ENCODE data around the gene MYRIP.
"Not testable (repeated sequence)": the region's sequence is repeated elsewhere in the genome, so short reads cannot be mapped to it uniquely, and the experiment has no call there.

MYRIP gene

GRCh38 chr3:40083066-40083465 is 273.7 kb downstream of the MYRIP start:
- no peak for DNase-seq (ENCODE audit: low spot score)
- Mint-ChIP-seq H3K4me3 (no peak overlapping the region), H3K27ac (no peak overlapping the region), H3K9me3 (no peaks in the 10 kb centered on the region), H3K36me3 (ENCODE audit: low read depth) (no peaks in the 10 kb centered on the region), H3K27me3 (ENCODE audit: low read depth) (peaks cover 2% of the 10 kb centered on the region), H3K4me1 (ENCODE audit: low read depth) (no peaks in the 10 kb centered on the region)

- H3K9me3 Mint-ChIP-seq; H3K36me3 Mint-ChIP-seq (ENCODE audit: low read depth); H3K4me1 Mint-ChIP-seq (ENCODE audit: low read depth); H3K27ac Mint-ChIP-seq; H3K4me3 Mint-ChIP-seq; H3K27me3 Mint-ChIP-seq (ENCODE audit: low read depth); DNase-seq (ENCODE audit: low spot score): not testable (repeated sequence)
Observed at GRCh38 chr3:40084424-40084823, 275.0 kb downstream of the MYRIP start.

GRCh38 chr3:40086890-40087883 is 277.8 kb downstream of the MYRIP start:
- DNase-seq (ENCODE audit: low spot score), result no peak
- no peaks in the 10 kb centered on the region for H3K4me1 Mint-ChIP-seq (ENCODE audit: low read depth)
- H3K36me3 Mint-ChIP-seq (ENCODE audit: low read depth), result no peaks in the 10 kb centered on the region
- no peak overlapping the region for H3K27ac Mint-ChIP-seq
- H3K9me3 Mint-ChIP-seq, result no peaks in the 10 kb centered on the region
- no peaks in the 10 kb centered on the region for H3K27me3 Mint-ChIP-seq (ENCODE audit: low read depth)
- H3K4me3 Mint-ChIP-seq, result no peak overlapping the region

GRCh38 chr3:40088527-40089170 is 279.2 kb downstream of the MYRIP start:
- Mint-ChIP-seq H3K27ac (no peak overlapping the region), H3K4me3 (no peak overlapping the region), H3K27me3 (ENCODE audit: low read depth) (no peaks in the 10 kb centered on the region), H3K4me1 (ENCODE audit: low read depth) (no peaks in the 10 kb centered on the region), H3K9me3 (no peaks in the 10 kb centered on the region), H3K36me3 (ENCODE audit: low read depth) (no peaks in the 10 kb centered on the region)
- no peak for DNase-seq (ENCODE audit: low spot score)

- Mint-ChIP-seq H3K9me3 (no peaks in the 10 kb centered on the region), H3K4me3 (no peak overlapping the region), H3K27me3 (ENCODE audit: low read depth) (no peaks in the 10 kb centered on the region), H3K27ac (no peak overlapping the region), H3K4me1 (ENCODE audit: low read depth) (no peaks in the 10 kb centered on the region), H3K36me3 (ENCODE audit: low read depth) (no peaks in the 10 kb centered on the region)
- no peak for DNase-seq (ENCODE audit: low spot score)
Observed at GRCh38 chr3:40096661-40097111, 287.3 kb downstream of the MYRIP start.

- Mint-ChIP-seq H3K27ac (no peak overlapping the region), H3K27me3 (ENCODE audit: low read depth) (no peaks in the 10 kb centered on the region), H3K4me1 (ENCODE audit: low read depth) (no peaks in the 10 kb centered on the region), H3K9me3 (no peaks in the 10 kb centered on the region), H3K4me3 (no peak overlapping the region), H3K36me3 (ENCODE audit: low read depth) (no peaks in the 10 kb centered on the region)
- no peak for DNase-seq (ENCODE audit: low spot score)
Observed at GRCh38 chr3:40097131-40098117, 288.0 kb downstream of the MYRIP start.

GRCh38 chr3:40098261-40098759 is 288.9 kb downstream of the MYRIP start:
- Mint-ChIP-seq H3K9me3 (no peaks in the 10 kb centered on the region), H3K36me3 (ENCODE audit: low read depth) (no peaks in the 10 kb centered on the region), H3K27me3 (ENCODE audit: low read depth) (no peaks in the 10 kb centered on the region), H3K27ac (no peak overlapping the region), H3K4me3 (no peak overlapping the region), H3K4me1 (ENCODE audit: low read depth) (no peaks in the 10 kb centered on the region)
- no peak for DNase-seq (ENCODE audit: low spot score)

GRCh38 chr3:40099871-40100270 is 290.5 kb downstream of the MYRIP start:
- H3K9me3 Mint-ChIP-seq, result no peaks in the 10 kb centered on the region
- no peak overlapping the region for H3K4me3 Mint-ChIP-seq
- DNase-seq (ENCODE audit: low spot score), result no peak
- no peaks in the 10 kb centered on the region for H3K36me3 Mint-ChIP-seq (ENCODE audit: low read depth)
- H3K4me1 Mint-ChIP-seq (ENCODE audit: low read depth), result no peaks in the 10 kb centered on the region
- H3K27ac Mint-ChIP-seq, result no peak overlapping the region
- H3K27me3 Mint-ChIP-seq (ENCODE audit: low read depth), result no peaks in the 10 kb centered on the region

GRCh38 chr3:40102182-40102581 is 292.8 kb downstream of the MYRIP start:
- H3K9me3 Mint-ChIP-seq, result no peaks in the 10 kb centered on the region
- no peak overlapping the region for H3K4me3 Mint-ChIP-seq
- no peaks in the 10 kb centered on the region for H3K27me3 Mint-ChIP-seq (ENCODE audit: low read depth)
- H3K36me3 Mint-ChIP-seq (ENCODE audit: low read depth), result no peaks in the 10 kb centered on the region
- H3K27ac Mint-ChIP-seq, result no peak overlapping the region
- DNase-seq (ENCODE audit: low spot score), result no peak
- H3K4me1 Mint-ChIP-seq (ENCODE audit: low read depth), result no peaks in the 10 kb centered on the region

- no peak overlapping the region for H3K4me3 Mint-ChIP-seq
- no peak overlapping the region for H3K27ac Mint-ChIP-seq
- H3K36me3 Mint-ChIP-seq (ENCODE audit: low read depth), result no peaks in the 10 kb centered on the region
- no peak for DNase-seq (ENCODE audit: low spot score)
- H3K27me3 Mint-ChIP-seq (ENCODE audit: low read depth), result no peaks in the 10 kb centered on the region
- no peaks in the 10 kb centered on the region for H3K9me3 Mint-ChIP-seq
- no peaks in the 10 kb centered on the region for H3K4me1 Mint-ChIP-seq (ENCODE audit: low read depth)
Observed at GRCh38 chr3:40103829-40104228, 294.4 kb downstream of the MYRIP start.

- Mint-ChIP-seq H3K4me3 (no peak overlapping the region), H3K27me3 (ENCODE audit: low read depth) (no peaks in the 10 kb centered on the region), H3K27ac (no peak overlapping the region), H3K9me3 (no peaks in the 10 kb centered on the region), H3K36me3 (ENCODE audit: low read depth) (no peaks in the 10 kb centered on the region), H3K4me1 (ENCODE audit: low read depth) (no peaks in the 10 kb centered on the region)
- DNase-seq (ENCODE audit: low spot score), result no peak
Observed at GRCh38 chr3:40104441-40104840, 295.0 kb downstream of the MYRIP start.

- Mint-ChIP-seq H3K27ac (no peak overlapping the region), H3K36me3 (ENCODE audit: low read depth) (no peaks in the 10 kb centered on the region), H3K4me3 (no peak overlapping the region), H3K27me3 (ENCODE audit: low read depth) (no peaks in the 10 kb centered on the region), H3K4me1 (ENCODE audit: low read depth) (no peaks in the 10 kb centered on the region), H3K9me3 (no peaks in the 10 kb centered on the region)
- no peak for DNase-seq (ENCODE audit: low spot score)
Observed at GRCh38 chr3:40108643-40109042, 299.2 kb downstream of the MYRIP start.

- no peak overlapping the region for H3K4me3 Mint-ChIP-seq
- H3K36me3 Mint-ChIP-seq (ENCODE audit: low read depth), result no peaks in the 10 kb centered on the region
- DNase-seq (ENCODE audit: low spot score), result no peak
- no peaks in the 10 kb centered on the region for H3K9me3 Mint-ChIP-seq
- no peaks in the 10 kb centered on the region for H3K4me1 Mint-ChIP-seq (ENCODE audit: low read depth)
- H3K27ac Mint-ChIP-seq, result no peak overlapping the region
- H3K27me3 Mint-ChIP-seq (ENCODE audit: low read depth), result no peaks in the 10 kb centered on the region
Observed at GRCh38 chr3:40109641-40110490, 300.5 kb downstream of the MYRIP start.

Data from T-helper 2 cell treated with Interferon-gamma antibody and Interleukin-4, amounts not matched to agents 5 μg/mL and 100 μg/mL, for 36 hours (primary cell).